Measurements from ENCODE around the gene ACOT8. TPM values are rescaled to one million over a fixed set of nuclear protein-coding genes. Genes with fewer than 3 reads are reported as not detected.

The ACOT8 gene
- total RNA-seq, 4 donors from 2014 or later = 17.2 to 31.5 (median 23.5) TPM

GRCh38 chr20:45861221-45862075 is 4.3 kb upstream of the ACOT8 start:
- intact Hi-C loops (cut with DNase I; ENCODE audit: low total_unique reads) = no loop called here
- TF ChIP-seq CTCF (IDR thresholded peaks at IDR 0.05) = no peak
- no peak for TF ChIP-seq POLR2A (IDR thresholded peaks at IDR 0.05)
- Histone ChIP-seq H3K4me1 (peaks cover 0 to 3% of the 10 kb centered on the region in 2 donors), H3K27ac (no peak overlapping the region), H3K36me3 (no peaks in the 10 kb centered on the region), H3K4me3 (no peak overlapping the region), H3K27me3 (no peaks in the 10 kb centered on the region), H3K9me3 (no peaks in the 10 kb centered on the region)
- DNase-seq = no peak

GRCh38 chr20:45860560-45861220 is 3.5 kb upstream of the ACOT8 start:
- DNase-seq = no peak
- Histone ChIP-seq H3K4me1 (peaks cover 0 to 10% of the 10 kb centered on the region in 2 donors), H3K36me3 (no peaks in the 10 kb centered on the region), H3K4me3 (no peak overlapping the region), H3K27ac (no peak overlapping the region), H3K9me3 (no peaks in the 10 kb centered on the region), H3K27me3 (no peaks in the 10 kb centered on the region)
- intact Hi-C loops (cut with DNase I; ENCODE audit: low total_unique reads) = no loop called here
- TF ChIP-seq POLR2A (IDR thresholded peaks at IDR 0.05) = no peak
- TF ChIP-seq CTCF (IDR thresholded peaks at IDR 0.05) = no peak

- Histone ChIP-seq H3K4me1 (peaks cover 5 to 10% of the 10 kb centered on the region in 2 donors), H3K9me3 (no peaks in the 10 kb centered on the region), H3K27me3 (no peaks in the 10 kb centered on the region), H3K4me3 (no peak overlapping the region), H3K36me3 (no peaks in the 10 kb centered on the region), H3K27ac (no peak overlapping the region)
- no peak for DNase-seq
- no peak for TF ChIP-seq CTCF (IDR thresholded peaks at IDR 0.05)
- no peak for TF ChIP-seq POLR2A (IDR thresholded peaks at IDR 0.05)
- intact Hi-C loops (cut with DNase I; ENCODE audit: low total_unique reads) = no loop called here
These were observed 2.7 kb upstream of the ACOT8 start for GRCh38 chr20:45859916-45860315.

DNA sequence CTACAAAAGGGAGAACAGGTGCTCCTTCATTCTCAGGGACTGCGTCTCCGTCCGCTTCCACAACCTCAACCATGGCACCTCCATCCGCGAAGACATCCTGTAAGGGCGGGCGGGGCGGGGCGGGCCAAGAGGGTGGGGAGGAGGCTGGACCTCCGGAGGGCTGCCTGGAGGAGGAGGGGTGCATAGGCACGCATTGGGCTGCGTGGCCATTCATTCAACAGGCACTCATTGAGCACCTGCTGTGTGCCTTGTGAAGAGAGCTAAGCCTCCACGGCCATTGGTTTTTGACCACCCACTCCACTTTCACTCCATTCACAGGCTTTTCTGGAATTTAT is 657 bp upstream of the ACOT8 start:
- Histone ChIP-seq H3K27me3 (no peaks in the 10 kb centered on the region), H3K27ac (peak overlapping the region; percentile 61 to 79), H3K36me3 (no peaks in the 10 kb centered on the region), H3K4me3 (peak overlapping the region; percentile 71 to 94), H3K4me1 (peaks cover 8 to 10% of the 10 kb centered on the region in 2 donors), H3K9me3 (no peaks in the 10 kb centered on the region)
- intact Hi-C loops (cut with DNase I; ENCODE audit: low total_unique reads) = no loop called here
- DNase-seq = no peak
- TF ChIP-seq CTCF (IDR thresholded peaks at IDR 0.05) (no peak), POLR2A (IDR thresholded peaks at IDR 0.05) (no peak)

DNA sequence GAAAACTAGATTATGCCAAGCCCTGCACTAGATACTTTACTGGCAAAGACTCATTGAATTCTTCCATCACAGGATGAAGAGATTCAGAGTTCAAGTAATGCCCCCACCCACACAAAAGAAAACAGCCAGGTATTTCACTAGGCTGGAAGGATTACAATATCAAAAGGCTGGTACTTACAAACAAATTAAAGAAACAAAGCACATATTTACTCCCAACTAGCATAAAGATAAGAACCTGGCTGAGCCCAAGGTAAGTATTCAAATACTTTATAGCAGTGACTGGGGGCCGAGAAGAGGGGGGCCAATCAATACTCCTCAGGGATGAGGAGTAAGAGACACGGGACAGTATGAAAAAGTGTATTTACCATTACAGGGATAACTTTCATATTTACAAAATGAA is 3.7 kb downstream of the ACOT8 start:
- intact Hi-C loops (cut with DNase I; ENCODE audit: low total_unique reads) = no loop called here
- Histone ChIP-seq H3K27me3 (no peaks in the 10 kb centered on the region), H3K9me3 (no peaks in the 10 kb centered on the region), H3K4me3 (no peak overlapping the region), H3K36me3 (no peaks in the 10 kb centered on the region), H3K27ac (no peak overlapping the region), H3K4me1 (peaks cover 8 to 10% of the 10 kb centered on the region in 2 donors)
- DNase-seq = no peak
- TF ChIP-seq CTCF (IDR thresholded peaks at IDR 0.05) (no peak), POLR2A (IDR thresholded peaks at IDR 0.05) (no peak)
